Measurements from ENCODE around the gene MICALL1.
"Not testable (repeated sequence)": the region's sequence is repeated elsewhere in the genome, so short reads cannot be mapped to it uniquely, and the experiment has no call there.

- TF ChIP-seq CTCF, POLR2A, EP300 (IDR thresholded peaks at IDR 0.05): not testable (repeated sequence)
These were observed 41.2 kb downstream of the MICALL1 start for GRCh38 chr22:37947142-37947795.
